Measurements from ENCODE around the gene TNFRSF19. TPM values are rescaled to one million over a fixed set of nuclear protein-coding genes. Genes with fewer than 3 reads are reported as not detected.

The TNFRSF19 gene
- total and polyA plus RNA-seq, 2 of the 13 experiments (the other 11 are each of a cell fraction or from before 2014, with no cell fraction given), result 75.3 to 77.7 TPM

GRCh38 chr13:23608701-23609413, 38.6 kb downstream of the TNFRSF19 start:
- in situ Hi-C loops (cut with HindIII; ENCODE audit: extremely low pct_ligation_motif_present, low pct_unique_long_range_greater_than_20kb) (no loop called here), intact Hi-C loops (cut with micrococcal nuclease; ENCODE audit: unreplicated experiment) (no loop called here)
- CTCF ChIA-PET (ENCODE audit: low intra/inter-chr PET ratio, low total read pairs), result no interaction called here
- 93% methylated on average over 13 of the region's 13 CpGs for WGBS (ENCODE audit: low lambda C conversion rate)
- ATAC-seq (no peak), DNase-seq (ENCODE audit: low spot score) (peak; percentile 32), FAIRE-seq (no peak)
- BruUV-seq (replicated peaks), result no TSS peak
- H3K4me1 ChIP-seq (ENCODE audit: insufficient read depth, low read length), result peaks cover 80% of the 10 kb centered on the region
- H3K9ac ChIP-seq (ENCODE audit: insufficient read depth, low read depth, low read length), result no peak overlapping the region
- peak overlapping the region; percentile 81 for H3K27ac ChIP-seq (ENCODE audit: extremely low read length, insufficient read depth, low read length)
- H3K27me3 ChIP-seq (ENCODE audit: control insufficient read depth in 1 of 2, insufficient read depth in 2 of 2, low read length in 2 of 2), result no peaks in the 10 kb centered on the region
- H3K4me3 ChIP-seq (replicated peaks in 1 of 3; ENCODE audit: insufficient read depth in 1 of 3, low read depth in 2 of 3, low read length in 3 of 3), result no peak overlapping the region
- H2AFZ ChIP-seq (ENCODE audit: low read length), result no peak overlapping the region
- H3K9me3 ChIP-seq (ENCODE audit: low read length), result no peaks in the 10 kb centered on the region
- H3K36me3 ChIP-seq (replicated peaks in 1 of 2; ENCODE audit: control insufficient read depth in 1 of 2, insufficient read depth in 2 of 2, low read length in 2 of 2), result peaks cover 0 to 12% of the 10 kb centered on the region in 2 experiments; a peak in 3 of 5 replicates
- POLR2A ChIA-PET, result interaction anchor here (1.1 to 2.0 kb wide), 3 partner anchors 8 to 45 kb away, joined by 3 to 6 read pairs (median 5); no protein-coding TSS in a partner anchor
- TF ChIP-seq FOXA1 (IDR thresholded peaks at IDR 0.05) (no peak), FOXA1 (CRISPR knock-in tag; IDR thresholded peaks at IDR 0.05) (peak; percentile 53), THYN1 (CRISPR knock-in tag; IDR thresholded peaks at IDR 0.05; ENCODE audit: borderline replicate concordance, low read depth) (no peak), ZNF768 (CRISPR knock-in tag; IDR thresholded peaks at IDR 0.05) (peak; percentile 68), ZBTB33 (CRISPR knock-in tag; IDR thresholded peaks at IDR 0.05) (peak; percentile 91), HNF4A (CRISPR knock-in tag; IDR thresholded peaks at IDR 0.05) (no peak), SOX5 (CRISPR knock-in tag; IDR thresholded peaks at IDR 0.05; ENCODE audit: borderline replicate concordance) (0 out of 2 replicates have a peak, but pooled peaks have one; percentile 15), HOMEZ (CRISPR knock-in tag; IDR thresholded peaks at IDR 0.05; ENCODE audit: low read depth) (peak; percentile 63; the same call in 1 of the 2 replicates), SOX13 (IDR thresholded peaks at IDR 0.05) (no peak), SOX13 (CRISPR knock-in tag; conservative IDR thresholded peaks at IDR 0.05 in 1 of 2, IDR thresholded peaks at IDR 0.05 in 1 of 2) (peak in 1 of 2 experiments; percentile 27; a peak in 1 of 4 replicates), ZBTB38 (CRISPR knock-in tag; IDR thresholded peaks at IDR 0.05) (peak; percentile 91), ZNF562 (CRISPR knock-in tag; IDR thresholded peaks at IDR 0.05; ENCODE audit: borderline replicate concordance) (no peak), ZSCAN22 (CRISPR knock-in tag; IDR thresholded peaks at IDR 0.05) (no peak), ZC3H4 (CRISPR knock-in tag; IDR thresholded peaks at IDR 0.05; ENCODE audit: borderline replicate concordance) (no peak), FOXA3 (CRISPR knock-in tag; IDR thresholded peaks at IDR 0.05) (peak; percentile 21; the same call in 1 of the 2 replicates), ZNF687 (CRISPR knock-in tag; IDR thresholded peaks at IDR 0.05) (peak; percentile 47)
- no peaks in the 10 kb centered on the region for H4K20me1 ChIP-seq (ENCODE audit: insufficient read depth, low read length)
- H3K4me2 ChIP-seq (ENCODE audit: low read depth, low read length), result no peak overlapping the region
- peaks cover 13% of the 10 kb centered on the region for H3K79me2 ChIP-seq (ENCODE audit: insufficient read depth, low read length)
